Fibroblast of skin of abdomen (primary cell): ENCODE measurements around the gene H2BK1. TPM values are rescaled to one million over a fixed set of nuclear protein-coding genes. Genes with fewer than 3 reads are reported as not detected.

Experiments used
- DNase-seq: peaks from one replicate; pipeline ENCODE4 v3.0.0-alpha.2; 2013
- polyA plus RNA-seq, 2 experiments: library from polyadenylated mRNA; unstranded; fragments of 120-200 nt; gene quantifications; one replicate each; pipeline ENCODE4 v1.2.1, GENCODE V29; 2013; ENCODE audit not compliant: insufficient read length in 2 of 2

The H2BK1 gene
- polyA plus RNA-seq (2013, experiment 1 of 2; ENCODE audit: insufficient read length): not detected
- polyA plus RNA-seq (2013, experiment 2 of 2; ENCODE audit: insufficient read length): not detected

- no peak for DNase-seq
Measured at GRCh38 chr7:151210087-151210854, at the start of gene H2BK1. TSS of gene H2BK1 (minus strand) at chr7:151210488. CDS start at chr7:151210318, 170 bp downstream.

- DNase-seq: no peak
Measured at GRCh38 chr7:151257990-151258389, 47.7 kb upstream of the H2BK1 start.

DNA sequence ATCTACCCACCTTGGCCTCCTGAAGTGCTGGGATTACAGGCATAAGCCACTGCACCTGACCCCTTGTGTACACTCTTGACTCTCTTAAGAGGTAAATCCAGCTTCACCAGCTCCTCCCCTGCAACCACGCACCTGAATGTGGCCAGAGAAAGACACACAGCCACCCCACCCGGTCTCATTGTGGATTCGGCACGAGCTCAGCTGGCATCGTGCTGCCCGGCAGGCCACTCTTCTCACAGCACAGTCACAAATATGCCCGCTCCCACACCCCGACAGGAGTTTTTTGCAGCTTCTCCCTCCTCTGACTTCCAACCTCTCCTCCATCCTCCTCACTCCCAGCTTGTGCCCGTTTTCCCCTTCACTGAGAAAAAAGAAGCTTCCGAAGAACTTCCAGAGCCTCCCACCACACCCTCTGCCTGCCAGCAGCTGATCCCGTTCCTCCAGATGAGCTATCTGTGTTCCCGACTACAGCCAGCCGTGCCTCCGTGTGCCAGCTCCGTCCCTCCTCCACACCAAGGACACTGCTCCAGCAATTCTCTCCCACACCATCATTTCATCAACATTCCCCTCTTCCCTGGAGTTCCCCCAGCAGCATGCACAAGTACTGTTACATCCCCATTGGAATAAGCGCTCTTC is 46.2 kb upstream of the H2BK1 start:
- DNase-seq: no peak

GRCh38 chr7:151255390-151255789 is 45.1 kb upstream of the H2BK1 start:
- no peak for DNase-seq

- DNase-seq: no peak
Measured at GRCh38 chr7:151254851-151255250, 44.6 kb upstream of the H2BK1 start.

- no peak for DNase-seq
Measured at GRCh38 chr7:151254316-151254715, 44.0 kb upstream of the H2BK1 start.

DNA sequence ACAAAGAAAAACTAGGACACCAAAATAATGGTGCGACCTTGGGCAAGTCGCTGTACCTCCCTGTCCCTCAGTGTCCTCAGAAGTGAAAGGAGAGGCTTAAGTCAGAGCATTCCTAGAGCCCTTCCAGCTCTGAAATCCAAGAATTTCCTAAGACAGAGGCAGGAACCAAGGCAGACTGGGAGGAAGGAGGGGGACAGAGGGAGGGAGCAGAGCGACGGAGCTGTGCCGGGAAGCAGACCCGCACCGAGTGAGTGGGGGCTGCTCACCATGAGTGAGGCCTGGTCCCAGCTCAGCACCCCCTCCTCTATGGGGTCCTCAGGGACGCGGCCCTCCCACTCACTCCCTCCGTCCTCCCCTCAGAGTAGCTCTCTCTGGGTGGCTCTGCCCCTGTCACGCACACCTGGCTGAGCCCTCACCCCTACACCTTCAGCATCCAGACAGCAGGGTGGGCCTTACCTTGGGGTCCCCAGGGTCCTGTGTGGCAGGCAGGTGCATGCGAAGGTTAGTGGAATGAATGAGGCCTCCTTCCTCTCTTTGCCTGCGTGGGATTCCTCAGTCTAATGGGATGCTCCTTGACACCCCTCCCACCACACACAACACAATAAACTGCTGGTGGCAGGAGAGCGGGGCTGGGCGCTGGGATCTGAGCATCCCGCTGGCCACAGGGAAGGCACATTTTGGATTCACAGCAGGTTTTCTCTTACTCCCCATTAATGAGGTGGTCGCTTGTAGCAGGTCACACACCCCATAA is 42.8 kb upstream of the H2BK1 start:
- DNase-seq: no peak

DNA sequence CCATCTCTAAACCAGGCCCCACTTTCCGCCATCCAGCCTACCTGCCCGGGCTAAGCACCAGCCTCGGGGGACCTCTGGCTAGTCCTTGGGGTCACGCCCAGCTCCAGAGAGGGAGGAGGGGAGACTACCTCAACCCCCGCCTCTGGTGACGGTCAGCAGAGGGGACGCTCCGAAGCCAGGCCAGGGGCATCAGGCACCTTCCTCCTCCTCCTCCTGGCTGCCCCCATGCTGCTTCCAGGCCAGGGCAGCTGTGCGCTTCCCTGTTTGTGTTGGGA is 42.2 kb upstream of the H2BK1 start:
- no peak for DNase-seq

- peak; percentile 78 for DNase-seq
Measured at GRCh38 chr7:151251689-151252560, 41.6 kb upstream of the H2BK1 start.

GRCh38 chr7:151251328-151251688 is 41.0 kb upstream of the H2BK1 start:
- DNase-seq: no peak

DNA sequence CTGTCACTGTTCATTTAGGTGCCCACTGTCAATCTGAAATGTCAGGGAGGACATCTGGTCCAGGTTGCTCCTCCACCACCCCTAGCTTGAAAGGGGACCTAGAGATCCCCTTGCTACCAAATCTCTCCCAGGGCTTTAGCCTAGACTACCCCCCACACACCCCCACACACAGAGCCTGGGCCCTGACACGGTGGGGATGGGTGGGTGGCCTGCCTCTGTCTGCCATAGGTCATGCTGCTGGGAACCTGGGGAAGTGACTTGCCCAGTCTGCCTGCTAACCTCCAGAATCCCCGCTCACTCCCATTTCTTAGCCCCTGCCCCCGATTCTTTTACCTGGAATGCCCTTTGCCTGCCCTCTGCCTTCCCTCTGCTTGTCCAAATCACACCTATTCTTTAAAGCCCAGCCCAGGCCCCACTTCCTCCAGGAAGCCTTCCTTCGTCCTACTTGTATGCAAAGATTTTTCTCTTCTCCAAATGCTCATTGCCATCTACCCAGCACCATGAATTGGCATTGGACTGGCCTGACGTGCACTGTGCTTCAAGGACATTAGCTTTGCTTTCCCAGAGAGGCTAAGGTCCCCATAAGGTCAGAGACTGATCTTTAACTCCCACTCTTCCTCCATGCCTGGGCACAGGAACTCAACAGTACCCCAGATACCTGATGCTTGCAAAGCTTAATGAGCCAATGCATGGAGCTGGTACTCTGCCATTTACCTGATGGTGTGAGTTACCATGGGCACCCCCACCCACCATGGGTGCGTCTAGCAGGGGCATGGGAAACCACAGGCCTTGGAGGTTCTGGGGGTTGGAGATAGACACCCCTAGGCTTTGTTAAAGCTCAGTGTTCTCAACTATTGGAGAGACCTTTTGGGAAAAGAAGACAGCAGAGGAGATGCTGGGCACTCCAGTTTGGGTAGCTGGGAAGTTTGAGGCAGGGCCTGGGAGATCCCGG is 40.2 kb upstream of the H2BK1 start:
- DNase-seq: no peak

- peak; percentile 62 for DNase-seq
Measured at GRCh38 chr7:151249732-151250072, 39.4 kb upstream of the H2BK1 start.

GRCh38 chr7:151249034-151249731 is 38.9 kb upstream of the H2BK1 start:
- peak; percentile 54 for DNase-seq

- DNase-seq: peak; percentile 76
Measured at GRCh38 chr7:151248346-151249033, 38.2 kb upstream of the H2BK1 start, which contains the start of gene SMARCD3. TSS of gene SMARCD3 (minus strand) at chr7:151248694. CDS start at chr7:151248562, 132 bp downstream.

DNA sequence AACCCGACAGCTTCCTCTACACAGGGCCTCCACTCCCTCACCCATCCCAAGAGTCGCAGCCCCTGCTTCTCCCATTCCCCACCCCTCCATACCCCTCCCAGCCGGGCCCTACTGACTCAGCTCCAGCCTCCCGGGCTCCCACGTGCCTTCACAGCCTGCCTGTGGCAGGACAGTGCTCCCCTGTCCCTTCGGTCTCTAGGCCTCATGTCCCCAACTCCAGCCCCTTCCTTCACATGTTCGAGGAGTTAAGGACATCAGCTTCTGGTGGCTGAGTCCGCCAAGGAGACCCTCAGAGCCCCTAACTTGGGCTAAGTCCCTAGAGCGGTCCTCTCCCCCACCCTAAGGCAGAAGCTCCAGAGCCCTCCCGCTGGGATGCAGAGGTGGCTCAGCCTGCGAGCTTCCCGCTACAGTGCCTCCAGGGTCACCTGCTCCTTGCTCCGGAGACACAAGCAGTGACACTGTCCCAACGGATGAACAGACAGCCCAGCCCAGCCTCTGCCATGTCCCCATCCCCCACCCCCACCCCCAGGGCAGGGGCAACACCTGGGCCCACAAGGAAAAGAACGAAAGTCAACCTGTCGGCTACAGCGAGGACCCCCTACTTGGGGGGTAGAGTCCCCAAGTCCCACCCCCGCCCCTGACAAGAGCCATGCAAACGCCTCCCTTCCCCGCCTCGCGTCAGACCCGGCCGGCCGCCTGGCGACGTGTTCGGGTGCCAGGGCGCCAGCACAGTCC is 37.5 kb upstream of the H2BK1 start:
- DNase-seq: no peak

GRCh38 chr7:151246851-151247580 is 36.7 kb upstream of the H2BK1 start:
- DNase-seq: no peak

GRCh38 chr7:151246102-151246850 is 36.0 kb upstream of the H2BK1 start:
- DNase-seq: no peak
